ENCODE measurements around the gene KRTAP5-5.
"Not testable (repeated sequence)": the region's sequence is repeated elsewhere in the genome, so short reads cannot be mapped to it uniquely, and the experiment has no call there.

The KRTAP5-5 gene

GRCh38 chr11:1643146-1643690 is 13.6 kb downstream of the KRTAP5-5 start:
- DNase-seq, result no peak

GRCh38 chr11:1644601-1645356 is 15.2 kb downstream of the KRTAP5-5 start:
- no peak for DNase-seq

- DNase-seq, result no peak
These were observed 15.8 kb downstream of the KRTAP5-5 start for GRCh38 chr11:1645357-1645821.

- DNase-seq, result not testable (repeated sequence)
These were observed 17.0 kb downstream of the KRTAP5-5 start for GRCh38 chr11:1646540-1646939.

GRCh38 chr11:1647901-1648652 is 18.5 kb downstream of the KRTAP5-5 start:
- DNase-seq, result no peak

- no peak for DNase-seq
These were observed 19.3 kb downstream of the KRTAP5-5 start for GRCh38 chr11:1648653-1649420.

GRCh38 chr11:1650034-1650917 is 20.7 kb downstream of the KRTAP5-5 start:
- no peak for DNase-seq

- DNase-seq, result no peak
These were observed 21.3 kb downstream of the KRTAP5-5 start for GRCh38 chr11:1650918-1651262.

- no peak for DNase-seq
These were observed 21.9 kb downstream of the KRTAP5-5 start for GRCh38 chr11:1651411-1651980.

- no peak for DNase-seq
These were observed 22.5 kb downstream of the KRTAP5-5 start for GRCh38 chr11:1652026-1652425.

- DNase-seq, result no peak
These were observed 22.8 kb downstream of the KRTAP5-5 start for GRCh38 chr11:1652442-1652770.

- DNase-seq, result peak; percentile 61 to 70 (median 66)
These were observed 23.4 kb downstream of the KRTAP5-5 start for GRCh38 chr11:1652771-1653540.

- no peak for DNase-seq
These were observed 24.2 kb downstream of the KRTAP5-5 start for GRCh38 chr11:1653541-1654387.

GRCh38 chr11:1654388-1655167 is 25.0 kb downstream of the KRTAP5-5 start:
- DNase-seq, result no peak

GRCh38 chr11:1655168-1656060 is 25.8 kb downstream of the KRTAP5-5 start:
- no peak for DNase-seq

GRCh38 chr11:1656061-1656441 is 26.5 kb downstream of the KRTAP5-5 start:
- no peak for DNase-seq

- DNase-seq, result no peak
These were observed 27.1 kb downstream of the KRTAP5-5 start for GRCh38 chr11:1656670-1657069.

- DNase-seq, result no peak
These were observed 29.9 kb downstream of the KRTAP5-5 start for GRCh38 chr11:1659506-1659905.
